ENCODE results near the gene ZNF19.

DNA sequence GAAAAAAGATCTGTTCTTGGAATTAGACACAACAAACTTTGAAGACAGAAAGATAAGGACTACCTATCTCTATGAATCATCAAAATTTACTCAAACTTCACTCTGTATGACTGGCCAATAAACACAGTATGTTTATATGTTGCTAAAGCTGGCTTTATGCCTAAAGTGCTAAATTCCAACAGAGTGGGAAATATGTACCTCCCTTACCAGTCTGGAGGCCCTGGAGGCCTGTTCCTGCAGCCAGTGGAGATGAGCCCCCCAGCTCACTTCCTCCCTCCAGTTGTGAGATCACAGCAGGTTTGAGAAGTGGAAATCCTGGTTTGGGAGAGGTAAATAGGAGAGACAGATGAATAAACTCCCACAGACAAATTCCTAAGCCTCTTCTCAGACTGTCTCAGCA lies 36.1 kb downstream of the ZNF19 start:
- TF ChIP-seq, protein P1, sequence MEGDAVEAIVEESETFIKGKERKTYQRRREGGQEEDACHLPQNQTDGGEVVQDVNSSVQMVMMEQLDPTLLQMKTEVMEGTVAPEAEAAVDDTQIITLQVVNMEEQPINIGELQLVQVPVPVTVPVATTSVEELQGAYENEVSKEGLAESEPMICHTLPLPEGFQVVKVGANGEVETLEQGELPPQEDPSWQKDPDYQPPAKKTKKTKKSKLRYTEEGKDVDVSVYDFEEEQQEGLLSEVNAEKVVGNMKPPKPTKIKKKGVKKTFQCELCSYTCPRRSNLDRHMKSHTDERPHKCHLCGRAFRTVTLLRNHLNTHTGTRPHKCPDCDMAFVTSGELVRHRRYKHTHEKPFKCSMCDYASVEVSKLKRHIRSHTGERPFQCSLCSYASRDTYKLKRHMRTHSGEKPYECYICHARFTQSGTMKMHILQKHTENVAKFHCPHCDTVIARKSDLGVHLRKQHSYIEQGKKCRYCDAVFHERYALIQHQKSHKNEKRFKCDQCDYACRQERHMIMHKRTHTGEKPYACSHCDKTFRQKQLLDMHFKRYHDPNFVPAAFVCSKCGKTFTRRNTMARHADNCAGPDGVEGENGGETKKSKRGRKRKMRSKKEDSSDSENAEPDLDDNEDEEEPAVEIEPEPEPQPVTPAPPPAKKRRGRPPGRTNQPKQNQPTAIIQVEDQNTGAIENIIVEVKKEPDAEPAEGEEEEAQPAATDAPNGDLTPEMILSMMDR (IDR thresholded peaks at IDR 0.05; ENCODE audit: low read depth, low read length, missing input control), result no peak
- TF ChIP-seq, protein P2, sequence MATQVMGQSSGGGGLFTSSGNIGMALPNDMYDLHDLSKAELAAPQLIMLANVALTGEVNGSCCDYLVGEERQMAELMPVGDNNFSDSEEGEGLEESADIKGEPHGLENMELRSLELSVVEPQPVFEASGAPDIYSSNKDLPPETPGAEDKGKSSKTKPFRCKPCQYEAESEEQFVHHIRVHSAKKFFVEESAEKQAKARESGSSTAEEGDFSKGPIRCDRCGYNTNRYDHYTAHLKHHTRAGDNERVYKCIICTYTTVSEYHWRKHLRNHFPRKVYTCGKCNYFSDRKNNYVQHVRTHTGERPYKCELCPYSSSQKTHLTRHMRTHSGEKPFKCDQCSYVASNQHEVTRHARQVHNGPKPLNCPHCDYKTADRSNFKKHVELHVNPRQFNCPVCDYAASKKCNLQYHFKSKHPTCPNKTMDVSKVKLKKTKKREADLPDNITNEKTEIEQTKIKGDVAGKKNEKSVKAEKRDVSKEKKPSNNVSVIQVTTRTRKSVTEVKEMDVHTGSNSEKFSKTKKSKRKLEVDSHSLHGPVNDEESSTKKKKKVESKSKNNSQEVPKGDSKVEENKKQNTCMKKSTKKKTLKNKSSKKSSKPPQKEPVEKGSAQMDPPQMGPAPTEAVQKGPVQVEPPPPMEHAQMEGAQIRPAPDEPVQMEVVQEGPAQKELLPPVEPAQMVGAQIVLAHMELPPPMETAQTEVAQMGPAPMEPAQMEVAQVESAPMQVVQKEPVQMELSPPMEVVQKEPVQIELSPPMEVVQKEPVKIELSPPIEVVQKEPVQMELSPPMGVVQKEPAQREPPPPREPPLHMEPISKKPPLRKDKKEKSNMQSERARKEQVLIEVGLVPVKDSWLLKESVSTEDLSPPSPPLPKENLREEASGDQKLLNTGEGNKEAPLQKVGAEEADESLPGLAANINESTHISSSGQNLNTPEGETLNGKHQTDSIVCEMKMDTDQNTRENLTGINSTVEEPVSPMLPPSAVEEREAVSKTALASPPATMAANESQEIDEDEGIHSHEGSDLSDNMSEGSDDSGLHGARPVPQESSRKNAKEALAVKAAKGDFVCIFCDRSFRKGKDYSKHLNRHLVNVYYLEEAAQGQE (IDR thresholded peaks at IDR 0.05), result no peak
- TF ChIP-seq RAD21 (IDR thresholded peaks at IDR 0.05), result no peak
- TF ChIP-seq YY1 (IDR thresholded peaks at IDR 0.05), result no peak
- TF ChIP-seq SP1 (IDR thresholded peaks at IDR 0.05), result no peak
- TF ChIP-seq JUND (IDR thresholded peaks at IDR 0.05), result no peak
- TF ChIP-seq GABPA (IDR thresholded peaks at IDR 0.05 in 1 of 2, conservative IDR thresholded peaks at IDR 0.05 in 1 of 2), result no peak
- TF ChIP-seq FOXA2 (IDR thresholded peaks at IDR 0.05), result no peak
- TF ChIP-seq EGR1 (IDR thresholded peaks at IDR 0.05; ENCODE audit: low read depth in 2 of 2), result no peak
- TF ChIP-seq TAF1 (conservative IDR thresholded peaks at IDR 0.05), result no peak
- no peak for TF ChIP-seq HNF4G (IDR thresholded peaks at IDR 0.05)

Data from liver (tissue), 3 donors.